D721Med (cell line): ENCODE measurements around the gene ABHD14A.

ENCODE experiments used
- DNase-seq: peaks from one replicate; pipeline ENCODE4 v3.0.0; 2011; ENCODE audit warnings: low spot score; ENCODE audit not compliant: insufficient read length
- FAIRE-seq: peaks from 2 replicates; lab custom pipeline; 2011; peaks lifted over from hg19 to GRCh38; lab: Jason Lieb, UNC
- CTCF ChIP-seq: IDR thresholded peaks from 2 replicates; pipeline ENCODE4 v1.5.1; 2012; ENCODE audit warnings: mild to moderate bottlenecking, control low read depth; ENCODE audit not compliant: insufficient read depth; ENCODE audit errors: missing control alignments

Gene ABHD14A

DNA sequence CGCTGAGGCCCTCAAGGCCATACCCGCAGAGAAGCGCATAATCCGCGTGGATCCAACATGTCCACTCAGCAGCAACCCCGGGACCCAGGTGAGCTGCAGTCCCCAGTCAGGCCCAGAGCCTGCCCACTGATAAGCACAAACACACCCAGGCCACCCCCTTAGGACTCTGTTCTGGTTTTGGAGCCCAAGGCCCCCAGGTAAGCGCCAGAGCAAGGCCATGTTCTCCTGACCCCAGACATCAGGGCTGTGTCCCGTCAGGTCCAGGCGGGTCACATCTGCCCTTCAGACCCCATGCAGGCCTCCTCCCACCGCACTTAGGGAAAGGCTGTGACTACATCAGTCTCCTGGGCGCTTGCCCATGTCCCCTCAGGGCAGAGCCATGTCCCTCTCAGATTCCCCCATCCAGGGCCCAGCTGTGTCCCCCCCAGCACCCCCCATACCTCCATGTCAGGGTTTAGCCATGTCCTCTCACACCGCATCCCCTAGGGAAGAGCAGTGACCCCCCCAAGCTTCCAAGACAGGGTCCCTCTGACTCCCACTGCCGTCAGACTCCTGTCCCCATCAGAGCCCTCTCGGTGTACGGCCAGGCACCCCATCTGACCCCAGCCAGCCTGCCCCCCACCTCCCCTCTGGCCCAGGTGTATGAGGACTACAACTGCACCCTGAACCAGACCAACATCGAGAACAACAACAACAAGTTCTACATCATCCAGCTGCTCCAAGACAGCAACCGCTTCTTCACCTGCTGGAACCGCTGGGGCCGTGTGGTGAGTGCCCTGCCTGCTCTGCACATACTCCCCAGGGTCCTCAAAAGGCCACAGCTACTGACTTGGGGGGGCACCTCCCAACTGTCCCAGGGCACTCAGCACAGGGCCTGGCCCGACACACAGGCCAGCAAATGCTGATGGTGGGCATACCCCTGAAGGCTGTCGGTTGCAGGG lies 31.1 kb upstream of the ABHD14A start:
- TF ChIP-seq CTCF = no peak
- FAIRE-seq (no peak), DNase-seq (no peak)

- DNase-seq (no peak), FAIRE-seq (no peak)
- TF ChIP-seq CTCF = no peak
These were observed 30.3 kb upstream of the ABHD14A start for GRCh38 chr3:51944451-51945021.

- TF ChIP-seq CTCF = no peak
- DNase-seq = no peak
- no peak for FAIRE-seq
These were observed 29.6 kb upstream of the ABHD14A start for GRCh38 chr3:51945031-51945840.

DNA sequence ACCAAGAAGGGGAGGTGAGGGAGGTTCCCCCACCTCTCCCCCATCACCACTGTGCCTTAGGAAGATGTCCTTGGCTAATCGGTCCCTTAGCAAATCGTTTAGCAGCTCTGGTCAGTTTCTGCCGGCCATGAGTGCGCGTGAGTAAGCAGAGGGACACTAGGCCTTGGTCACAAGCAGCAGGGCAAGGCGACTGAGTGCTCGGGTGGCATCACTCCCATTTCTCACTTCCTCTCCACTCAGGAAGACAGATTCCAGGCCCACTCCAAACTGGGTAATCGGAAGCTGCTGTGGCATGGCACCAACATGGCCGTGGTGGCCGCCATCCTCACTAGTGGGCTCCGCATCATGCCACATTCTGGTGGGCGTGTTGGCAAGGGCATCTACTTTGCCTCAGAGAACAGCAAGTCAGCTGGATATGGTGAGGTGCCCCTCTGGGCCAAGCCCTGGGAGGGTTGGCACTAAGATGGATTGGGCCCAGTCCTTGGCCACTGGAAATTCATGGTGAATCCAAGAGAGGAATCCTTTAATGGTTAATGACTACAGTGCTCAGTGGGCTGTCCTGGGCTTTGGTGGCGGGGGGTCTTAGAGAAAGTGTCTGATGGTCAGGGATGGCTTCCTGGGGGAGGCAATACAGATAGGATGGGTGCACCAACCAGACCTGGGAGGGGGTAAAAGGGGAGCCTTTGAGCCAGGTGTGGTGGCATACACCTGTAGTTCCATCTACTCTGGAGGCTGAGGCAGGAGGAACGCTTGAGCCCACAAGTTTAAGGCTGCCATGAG lies 28.7 kb upstream of the ABHD14A start:
- FAIRE-seq = no peak
- TF ChIP-seq CTCF = no peak
- DNase-seq = no peak

DNA sequence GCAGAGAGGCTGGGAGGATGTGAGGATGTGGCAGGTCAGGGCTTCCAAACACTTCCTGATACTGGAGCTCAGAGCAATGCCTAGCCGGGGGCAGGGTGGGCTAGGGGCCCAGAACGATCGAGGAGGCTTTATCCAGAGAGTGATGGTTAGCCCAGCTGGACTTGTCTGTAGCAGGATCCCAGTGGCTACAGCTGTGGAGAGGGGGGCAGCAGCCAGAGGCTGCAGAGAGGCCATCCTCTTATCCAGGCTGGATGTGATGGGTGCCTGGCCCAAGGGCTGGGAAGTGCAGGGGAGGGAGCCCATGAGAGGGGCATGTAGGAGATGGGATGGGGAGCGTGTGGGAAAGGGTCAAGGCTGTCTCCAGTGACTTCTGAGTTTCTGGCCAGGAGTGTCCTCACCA lies 28.1 kb upstream of the ABHD14A start:
- TF ChIP-seq CTCF = no peak
- FAIRE-seq (no peak), DNase-seq (no peak)

GRCh38 chr3:51947215-51947900 lies 27.5 kb upstream of the ABHD14A start:
- DNase-seq = no peak
- no peak for FAIRE-seq
- TF ChIP-seq CTCF = no peak
